ENCODE results near the gene PIK3CD.
"Not testable (repeated sequence)": the region's sequence is repeated elsewhere in the genome, so short reads cannot be mapped to it uniquely, and the experiment has no call there.

PIK3CD gene

GRCh38 chr1:9746211-9746610 is 94.7 kb downstream of the PIK3CD start:
- H3K79me2 ChIP-seq = no peaks in the 10 kb centered on the region
- H3K9me3 ChIP-seq (ENCODE audit: control insufficient read depth, low read length) = no peaks in the 10 kb centered on the region
- H3K4me1 ChIP-seq = no peaks in the 10 kb centered on the region
- no peak overlapping the region for H3K27ac ChIP-seq
- H3K36me3 ChIP-seq (ENCODE audit: control insufficient read depth, insufficient read depth, low read length) = no peaks in the 10 kb centered on the region
- no peak for TF ChIP-seq CTCF (IDR thresholded peaks at IDR 0.05)
- no peaks in the 10 kb centered on the region for H3K27me3 ChIP-seq (ENCODE audit: control insufficient read depth, insufficient read depth, low read length)
- no peak overlapping the region for H3K4me3 ChIP-seq (ENCODE audit: low read depth, low read length)
- no peak overlapping the region for H3K4me2 ChIP-seq (ENCODE audit: low read length)
- no peak overlapping the region for H2AFZ ChIP-seq
- no peak overlapping the region for H3K9ac ChIP-seq

- Histone ChIP-seq H3K4me2 (ENCODE audit: low read length) (no peak overlapping the region), H3K36me3 (ENCODE audit: control insufficient read depth, insufficient read depth, low read length) (no peaks in the 10 kb centered on the region), H3K27ac (no peak overlapping the region), H3K9me3 (ENCODE audit: control insufficient read depth, low read length) (no peaks in the 10 kb centered on the region), H2AFZ (no peak overlapping the region), H3K9ac (no peak overlapping the region), H3K27me3 (ENCODE audit: control insufficient read depth, insufficient read depth, low read length) (no peaks in the 10 kb centered on the region), H3K4me1 (no peaks in the 10 kb centered on the region), H3K79me2 (no peaks in the 10 kb centered on the region), H3K4me3 (ENCODE audit: low read depth, low read length) (no peak overlapping the region)
- no peak for TF ChIP-seq CTCF (IDR thresholded peaks at IDR 0.05)
Observed at GRCh38 chr1:9746651-9747050, 95.1 kb downstream of the PIK3CD start.

- H3K36me3 ChIP-seq (ENCODE audit: control insufficient read depth, insufficient read depth, low read length); H3K9me3 ChIP-seq (ENCODE audit: control insufficient read depth, low read length); H3K27me3 ChIP-seq (ENCODE audit: control insufficient read depth, insufficient read depth, low read length); H3K27ac ChIP-seq; H3K4me3 ChIP-seq (ENCODE audit: low read depth, low read length); H3K4me2 ChIP-seq (ENCODE audit: low read length); H3K9ac ChIP-seq; H3K4me1 ChIP-seq; H2AFZ ChIP-seq; H3K79me2 ChIP-seq: not testable (repeated sequence)
Observed at GRCh38 chr1:9748391-9748790, 96.9 kb downstream of the PIK3CD start.

GRCh38 chr1:9749361-9749760 is 97.8 kb downstream of the PIK3CD start:
- Histone ChIP-seq H3K27me3 (ENCODE audit: control insufficient read depth, insufficient read depth, low read length) (no peaks in the 10 kb centered on the region), H3K9ac (no peak overlapping the region), H3K4me1 (peaks cover 3% of the 10 kb centered on the region), H3K36me3 (ENCODE audit: control insufficient read depth, insufficient read depth, low read length) (no peaks in the 10 kb centered on the region), H2AFZ (no peak overlapping the region), H3K4me3 (ENCODE audit: low read depth, low read length) (no peak overlapping the region), H3K79me2 (no peaks in the 10 kb centered on the region), H3K4me2 (ENCODE audit: low read length) (no peak overlapping the region), H3K27ac (no peak overlapping the region), H3K9me3 (ENCODE audit: control insufficient read depth, low read length) (no peaks in the 10 kb centered on the region)
- TF ChIP-seq CTCF (IDR thresholded peaks at IDR 0.05) = no peak

GRCh38 chr1:9751971-9752370 is 100.4 kb downstream of the PIK3CD start:
- Histone ChIP-seq H3K4me1 (peaks cover 3% of the 10 kb centered on the region), H3K27me3 (ENCODE audit: control insufficient read depth, insufficient read depth, low read length) (no peaks in the 10 kb centered on the region), H3K9me3 (ENCODE audit: control insufficient read depth, low read length) (no peaks in the 10 kb centered on the region), H3K4me3 (ENCODE audit: low read depth, low read length) (no peak overlapping the region), H2AFZ (no peak overlapping the region), H3K9ac (no peak overlapping the region), H3K4me2 (ENCODE audit: low read length) (no peak overlapping the region), H3K79me2 (no peaks in the 10 kb centered on the region), H3K36me3 (ENCODE audit: control insufficient read depth, insufficient read depth, low read length) (no peaks in the 10 kb centered on the region), H3K27ac (no peak overlapping the region)
- no peak for TF ChIP-seq CTCF (IDR thresholded peaks at IDR 0.05)

Measured in parathyroid adenoma (tissue), 2 donors.